Limb (tissue), 2 donors: ENCODE data around the gene PI4KA.

Source experiments
- DNase-seq, 2 donors: peaks; one replicate each; pipeline ENCODE4 v3.0.0-alpha.2; 2016; ENCODE audit errors: extremely low spot score in 2 of 2

The PI4KA gene

DNA sequence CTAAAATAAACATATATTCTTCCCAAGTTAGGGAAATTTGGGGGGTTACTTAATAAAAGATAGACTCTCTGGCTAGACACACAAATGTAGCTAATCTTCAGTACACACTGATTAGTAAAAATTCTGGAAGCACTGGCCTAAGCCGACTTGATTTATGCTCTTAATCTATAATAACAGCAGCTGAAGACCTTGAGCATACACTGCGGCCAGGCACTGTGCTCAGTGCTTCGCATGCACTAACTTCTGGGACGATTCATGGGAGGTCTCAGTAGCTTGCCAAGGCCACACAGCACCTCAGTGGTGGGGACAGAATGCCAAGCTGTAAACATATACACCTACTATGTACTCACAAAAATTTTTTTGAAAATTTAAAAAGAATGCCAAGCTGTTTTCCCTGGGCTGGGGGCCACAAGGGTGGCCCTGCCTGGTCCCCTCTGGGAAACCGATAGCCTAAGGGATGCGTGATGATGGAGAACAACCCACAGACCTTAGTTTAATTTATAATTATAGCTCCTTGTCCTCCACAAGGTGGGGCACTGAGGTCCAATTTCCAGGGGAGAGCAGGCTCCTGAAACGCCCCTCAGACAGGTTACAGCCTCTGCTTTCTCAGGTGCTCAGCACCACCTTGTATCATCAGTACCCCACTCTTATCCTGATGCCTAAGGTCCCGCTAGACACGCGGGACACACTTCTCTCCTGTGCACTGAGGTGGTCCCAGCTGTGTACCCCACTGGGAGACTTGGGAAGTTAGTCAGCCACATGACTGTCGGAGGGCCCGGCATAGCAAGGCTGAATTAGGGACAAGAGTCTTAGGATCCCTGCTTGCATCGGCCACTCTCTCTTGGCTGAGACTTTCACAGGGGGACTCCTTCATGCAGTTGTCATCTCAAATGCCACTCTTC is 64.6 kb downstream of the PI4KA start:
- no peak for DNase-seq

DNA sequence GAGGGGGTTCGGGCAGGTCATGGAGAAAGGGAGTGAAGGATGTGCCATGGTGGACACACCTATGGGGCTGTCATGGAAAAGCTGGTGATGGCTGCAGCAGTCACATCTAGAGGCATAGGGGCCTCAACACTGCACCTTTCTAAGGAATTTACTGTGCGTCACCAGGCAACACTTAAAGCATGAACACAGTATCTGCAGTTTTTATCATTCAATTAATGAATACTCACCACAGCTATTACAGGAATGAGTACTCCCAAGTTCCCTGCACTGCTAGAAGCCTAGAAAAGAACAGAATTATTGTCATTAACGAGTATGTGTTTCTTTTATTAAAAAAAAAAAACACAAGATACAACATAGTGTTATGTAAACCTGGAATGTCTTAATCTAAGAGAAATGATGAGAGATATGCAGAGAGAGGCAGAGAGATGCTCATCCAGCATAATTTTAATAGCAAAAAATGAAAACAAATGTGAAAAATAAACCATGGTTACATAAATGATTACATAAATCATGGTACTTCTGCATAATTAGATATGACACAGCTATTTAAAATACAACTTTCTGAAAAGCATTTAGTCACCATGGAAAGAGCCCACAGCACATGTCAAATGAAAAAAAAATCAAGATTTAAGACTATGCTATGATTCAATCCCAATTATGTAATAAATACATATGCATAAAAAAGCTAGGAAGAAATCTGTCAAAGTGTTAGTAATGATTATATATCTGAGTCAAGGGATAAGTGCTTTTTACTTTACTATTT is 65.5 kb downstream of the PI4KA start:
- DNase-seq, result no peak

DNA sequence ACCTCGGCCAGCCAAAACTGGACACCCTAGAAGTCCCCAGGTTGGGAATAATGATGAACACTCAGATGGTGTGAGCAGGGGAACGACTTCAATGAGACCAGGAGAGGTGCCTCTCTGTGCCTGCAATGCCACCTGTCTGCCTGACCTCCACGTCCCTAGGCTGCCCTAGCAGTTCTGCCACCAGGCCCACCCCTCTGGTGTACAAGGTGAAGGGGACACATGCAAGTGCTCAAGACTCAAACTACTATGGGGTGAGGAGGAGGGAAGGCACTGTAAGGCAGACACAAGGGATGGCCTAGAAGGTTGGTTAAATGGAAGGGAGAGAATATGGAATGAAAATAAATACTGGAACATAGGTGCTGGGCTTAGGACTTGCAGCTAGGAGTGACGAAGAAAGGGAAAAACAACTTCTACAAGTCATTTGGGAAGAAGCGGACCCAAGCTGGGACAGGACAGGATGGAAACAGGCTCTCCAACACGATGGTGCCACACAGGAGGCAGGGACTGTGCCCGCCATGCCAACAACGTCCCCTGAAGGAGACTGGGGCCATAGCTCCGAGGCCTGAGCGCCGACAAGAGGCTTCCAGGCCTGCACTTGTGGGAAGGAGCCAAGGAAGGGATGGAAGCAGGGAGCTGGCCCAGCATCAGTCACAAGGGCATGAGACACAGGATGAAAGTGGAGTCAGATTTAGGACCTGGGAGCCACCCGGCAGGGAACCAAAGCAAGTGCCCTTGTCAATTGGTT is 66.2 kb downstream of the PI4KA start:
- no peak for DNase-seq

DNA sequence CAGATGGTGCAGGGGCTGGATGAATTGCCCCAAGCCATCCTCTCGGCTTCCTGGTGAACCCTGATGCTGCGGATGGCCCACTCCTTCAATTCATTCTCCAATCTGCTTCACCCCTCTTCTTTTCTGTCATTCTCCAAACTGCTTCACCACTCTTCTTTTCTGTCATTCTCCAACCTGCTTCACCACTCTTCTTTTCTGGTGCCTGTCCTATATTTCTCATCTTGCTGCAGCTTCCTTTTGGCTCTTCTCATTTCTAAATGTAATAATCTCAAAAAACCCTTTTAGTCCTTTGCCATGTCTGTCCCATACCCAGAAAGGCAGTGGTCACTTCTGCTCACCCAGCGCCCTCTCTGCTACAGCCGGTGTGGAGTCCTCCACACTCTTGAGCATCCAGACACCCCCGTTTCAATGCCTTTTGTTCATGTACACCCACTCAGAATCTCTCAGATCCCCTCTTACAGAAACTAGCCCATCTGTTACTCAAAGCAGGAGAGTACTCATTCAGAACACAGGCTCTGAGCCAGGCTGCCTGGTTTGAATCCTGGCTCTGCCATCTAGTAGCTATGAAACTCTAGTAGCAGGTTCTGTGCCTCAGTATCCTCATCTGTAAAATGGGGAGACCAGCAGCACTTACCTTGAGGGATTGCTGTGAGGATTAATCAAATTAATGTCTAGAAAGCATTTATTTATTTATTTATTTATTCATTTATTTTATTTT is 69.8 kb downstream of the PI4KA start:
- no peak for DNase-seq

DNA sequence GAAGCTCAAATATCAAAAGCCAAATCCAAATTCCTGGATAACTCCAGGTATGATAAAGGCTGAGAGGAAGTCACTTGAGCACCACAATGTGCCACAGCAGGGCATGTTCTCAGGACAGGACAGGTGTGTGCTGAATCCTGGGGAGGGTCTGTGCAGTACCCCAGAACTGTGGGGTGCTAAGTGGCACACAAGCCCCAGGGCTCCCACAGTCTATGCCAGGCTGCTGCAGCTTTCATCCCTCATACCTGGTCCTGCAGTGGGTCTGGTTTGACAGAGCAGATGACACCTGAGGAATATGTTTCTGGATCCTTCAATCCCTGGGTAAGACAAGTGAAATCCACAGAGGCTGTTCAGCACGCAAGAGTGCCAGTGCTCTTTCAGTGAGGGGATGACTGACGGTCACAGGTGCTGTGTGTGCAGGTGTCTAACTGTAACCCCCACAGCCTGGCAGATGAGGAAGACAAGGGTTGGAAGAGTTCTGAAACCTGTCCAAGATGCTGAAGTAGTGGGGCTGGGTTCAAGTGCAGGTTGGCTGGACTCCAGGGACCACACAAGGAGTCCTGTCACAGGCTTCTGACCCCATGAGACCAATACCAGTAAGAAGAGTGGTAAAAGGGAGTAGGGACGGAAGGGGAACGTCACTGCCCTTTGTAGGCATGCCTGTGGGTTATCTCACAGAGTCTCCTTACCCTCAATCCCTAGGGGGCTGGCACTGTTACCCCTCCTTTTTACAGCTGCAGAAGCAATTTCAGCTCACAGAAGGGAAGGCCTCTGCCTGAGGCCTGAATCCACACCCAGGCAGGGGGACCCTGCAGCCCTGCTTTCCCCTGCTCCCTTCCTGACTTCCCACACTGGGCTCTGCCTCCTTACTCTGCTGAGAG is 70.6 kb downstream of the PI4KA start:
- DNase-seq, result no peak

DNA sequence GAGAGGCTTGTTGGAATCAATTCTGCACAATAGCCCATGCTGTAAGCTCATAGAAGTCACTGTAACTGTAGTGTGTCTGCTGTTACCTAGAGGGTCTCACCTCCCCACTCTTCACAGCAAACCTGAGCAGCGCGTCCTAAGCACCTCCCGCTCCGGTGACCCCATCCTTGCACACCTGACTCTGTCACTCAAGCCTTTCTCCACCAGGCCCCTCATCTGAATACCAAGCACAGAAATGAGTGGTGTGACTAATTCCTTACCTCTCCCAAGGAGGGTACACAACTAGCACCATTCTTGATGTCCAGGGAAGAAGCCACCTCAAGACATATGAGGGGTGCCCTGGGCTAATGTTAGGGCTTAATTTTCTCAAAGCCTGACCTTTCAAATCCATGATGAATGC is 71.4 kb downstream of the PI4KA start:
- DNase-seq, result no peak

DNA sequence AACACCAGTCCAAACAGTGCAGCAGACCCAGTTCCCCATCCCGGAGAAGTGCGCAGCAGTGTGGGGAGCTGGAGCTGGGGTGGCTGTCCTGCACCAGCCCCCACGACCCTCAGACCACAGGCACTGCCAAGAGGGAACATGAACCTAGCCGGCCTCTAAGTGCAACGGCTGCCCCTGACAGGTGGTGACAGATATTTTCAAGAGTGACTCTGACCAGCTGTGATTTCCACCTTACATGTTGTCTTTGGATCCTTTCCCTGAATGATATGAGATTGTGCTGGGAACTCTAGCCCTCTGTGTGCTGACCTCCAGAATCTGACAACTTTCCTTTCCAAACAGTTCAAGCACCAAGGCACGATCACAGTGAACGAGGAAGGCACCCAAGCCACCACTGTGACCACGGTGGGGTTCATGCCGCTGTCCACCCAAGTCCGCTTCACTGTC is 72.1 kb downstream of the PI4KA start:
- DNase-seq, result no peak

DNA sequence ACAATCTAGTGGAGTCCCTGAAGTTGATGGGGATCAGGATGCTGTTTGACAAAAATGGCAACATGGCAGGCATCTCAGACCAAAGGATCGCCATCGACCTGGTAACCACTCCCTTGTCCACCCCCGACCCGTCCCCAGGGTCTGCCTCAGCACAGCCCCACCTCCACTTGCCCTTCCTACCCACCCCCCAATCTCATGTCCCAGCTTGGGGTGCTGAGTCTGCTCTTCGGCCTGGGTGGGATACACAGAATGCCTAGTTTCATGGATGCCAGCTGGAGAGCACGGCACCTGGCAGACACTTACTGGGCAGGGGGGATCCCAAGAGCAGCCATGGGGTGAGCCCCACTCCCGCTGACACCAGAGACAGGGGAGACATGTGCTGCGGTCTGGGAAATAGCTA is 72.6 kb downstream of the PI4KA start:
- DNase-seq, result no peak

DNA sequence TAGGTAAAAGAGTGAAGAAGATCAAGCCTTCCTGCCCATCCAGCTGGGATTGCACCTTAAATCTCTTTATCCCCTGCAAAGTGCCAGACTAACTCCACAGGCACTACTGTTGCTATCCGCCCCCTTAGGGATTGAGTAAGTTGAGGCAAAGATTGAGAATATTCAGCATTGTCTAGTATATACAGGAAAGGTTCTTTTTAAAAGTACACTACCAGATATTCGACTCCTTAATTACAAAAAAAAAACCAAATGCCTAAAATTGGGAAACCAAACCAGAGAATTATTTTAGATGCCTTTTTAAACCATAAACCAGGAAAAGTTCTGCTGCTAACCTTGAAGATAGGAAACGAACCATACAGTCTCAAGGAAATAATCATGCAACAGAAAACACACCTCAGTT is 73.2 kb downstream of the PI4KA start:
- DNase-seq, result no peak

DNA sequence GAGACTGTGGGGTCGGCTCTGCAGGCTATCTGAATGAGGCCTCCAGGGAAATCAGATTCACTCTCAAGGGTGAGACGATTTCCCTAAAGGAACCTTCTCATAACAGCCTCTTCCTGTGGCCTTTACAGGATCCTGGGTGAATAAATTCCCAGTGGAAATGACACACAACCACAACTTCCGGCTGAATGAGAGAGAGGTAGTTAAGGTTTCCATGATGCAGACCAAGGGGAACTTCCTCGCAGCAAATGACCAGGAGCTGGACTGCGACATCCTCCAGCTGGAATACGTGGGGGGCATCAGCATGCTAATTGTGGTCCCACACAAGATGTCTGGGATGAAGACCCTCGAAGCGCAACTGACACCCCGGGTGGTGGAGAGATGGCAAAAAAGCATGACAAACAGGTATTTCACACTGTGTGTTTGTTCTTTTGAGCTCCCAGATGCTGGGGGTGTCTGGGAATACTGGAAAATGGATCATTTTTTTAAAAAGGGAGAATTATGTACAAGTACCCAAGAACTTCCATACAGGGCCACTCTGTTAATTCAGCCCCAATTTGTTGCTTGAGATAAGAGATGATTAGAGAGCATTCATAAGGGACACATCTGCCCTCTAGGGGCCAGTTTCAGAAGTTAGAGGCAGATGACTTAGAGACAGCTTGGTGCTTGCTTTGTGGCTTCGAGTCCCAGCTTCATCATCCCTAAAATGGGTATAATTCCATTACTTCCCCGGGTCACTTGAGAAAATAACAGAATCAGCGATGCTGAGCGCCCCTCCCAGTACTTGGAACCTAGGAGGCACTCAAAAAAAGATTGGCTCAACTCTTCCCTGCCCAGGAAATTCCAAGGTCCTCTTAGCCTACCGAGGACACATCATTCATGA is 74.5 kb downstream of the PI4KA start:
- DNase-seq, result no peak

DNA sequence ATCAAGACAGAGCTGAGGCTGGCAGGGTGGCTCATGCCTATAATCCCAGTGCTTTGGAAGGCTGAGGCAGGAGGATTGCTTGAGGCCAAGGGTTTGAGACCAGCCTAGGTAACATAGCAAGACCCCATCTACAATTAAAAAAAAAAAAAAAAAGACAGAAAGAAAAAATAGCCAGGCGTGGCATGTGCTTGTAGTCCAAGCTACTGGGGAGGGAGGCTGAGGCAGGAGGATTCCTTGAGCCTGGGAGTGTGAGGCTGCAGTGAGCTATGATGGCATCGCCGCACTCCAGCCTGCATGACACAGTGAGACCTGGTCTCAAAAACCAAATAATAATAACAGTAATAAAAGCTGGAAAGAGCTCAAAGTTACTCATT is 75.3 kb downstream of the PI4KA start:
- DNase-seq, result no peak

DNA sequence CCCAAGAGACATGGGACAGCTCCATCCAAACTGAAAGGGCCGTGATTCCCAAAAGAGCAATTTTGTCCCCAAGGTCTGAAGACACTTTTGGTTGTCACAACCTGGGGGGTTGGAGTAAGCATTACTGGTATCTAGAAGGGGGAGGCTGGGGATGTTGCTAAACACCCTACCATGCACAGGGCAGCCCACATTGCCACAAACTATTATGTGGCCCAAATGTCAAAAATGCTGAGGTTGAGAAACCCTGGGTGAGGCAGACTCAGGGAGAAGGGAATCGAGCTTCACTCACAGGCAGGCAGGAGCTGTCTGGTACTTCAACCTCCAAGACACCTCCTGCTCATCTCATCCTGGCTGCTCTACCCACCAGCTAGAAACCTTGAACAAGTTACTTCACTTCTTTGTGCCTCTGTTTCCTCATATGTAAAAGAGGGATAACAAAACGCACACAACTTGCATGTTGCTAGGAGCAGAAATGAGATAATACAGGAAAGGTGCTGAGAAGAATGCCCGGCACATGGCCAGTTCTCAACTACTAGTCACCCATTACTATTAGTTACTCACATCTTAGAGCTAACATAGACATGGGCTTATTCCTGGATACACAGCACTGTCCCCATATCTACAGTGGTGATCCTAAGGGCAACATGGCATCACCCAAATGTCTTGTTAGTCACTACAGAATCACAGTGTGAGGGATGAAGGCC is 75.9 kb downstream of the PI4KA start:
- no peak for DNase-seq

DNA sequence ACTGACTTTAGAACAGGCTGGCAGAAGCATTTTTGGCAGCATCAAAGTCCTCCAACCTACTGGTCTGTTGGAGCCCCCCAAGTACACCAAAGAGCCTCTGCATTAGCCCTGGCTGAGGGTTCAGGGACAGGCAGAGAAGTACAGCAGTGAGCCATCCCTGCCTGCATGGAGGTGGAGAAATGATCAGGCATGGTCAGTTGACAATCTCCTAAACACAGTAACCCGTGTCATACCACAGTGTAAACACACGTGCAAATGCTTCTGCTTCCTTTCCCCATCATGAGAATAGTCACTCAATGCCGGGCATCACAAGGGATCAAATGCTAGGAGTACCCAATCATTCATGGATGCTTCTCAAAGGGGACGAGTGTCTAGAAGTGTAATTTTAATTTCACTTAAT is 76.5 kb downstream of the PI4KA start:
- DNase-seq, result no peak

DNA sequence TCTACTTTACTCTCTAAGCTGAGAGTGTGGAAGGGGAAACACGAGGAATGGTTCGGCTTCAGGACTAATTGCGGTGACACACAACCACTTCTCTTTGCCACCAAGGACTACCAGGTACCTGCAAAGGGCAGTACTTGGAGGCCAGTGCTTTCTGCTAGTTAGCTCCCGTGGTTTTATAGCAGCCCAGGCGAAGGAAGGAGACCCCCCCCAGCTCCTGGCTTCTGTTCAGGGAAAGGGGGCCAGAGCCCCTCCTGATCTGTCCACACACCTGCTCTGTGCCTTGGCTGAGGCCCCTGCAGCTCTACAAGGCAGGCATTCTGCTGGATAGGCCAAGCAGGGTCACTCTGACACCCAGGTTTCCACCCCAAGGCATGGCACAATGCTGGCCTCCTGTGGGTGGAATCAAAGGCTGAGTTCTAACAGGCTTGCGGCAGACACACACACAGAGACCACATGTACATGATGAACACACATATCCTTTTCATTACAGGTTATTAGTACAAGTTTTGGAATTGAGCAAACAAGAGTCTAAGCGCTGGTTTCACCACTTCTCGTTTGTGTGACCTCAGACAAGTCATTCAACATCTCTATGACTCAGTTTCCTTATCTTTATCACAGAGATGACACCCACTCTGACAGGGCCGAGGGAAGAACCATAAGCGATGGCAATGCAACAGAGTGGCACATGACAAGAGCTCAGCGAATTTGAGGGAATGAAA is 77.2 kb downstream of the PI4KA start:
- DNase-seq, result no peak

DNA sequence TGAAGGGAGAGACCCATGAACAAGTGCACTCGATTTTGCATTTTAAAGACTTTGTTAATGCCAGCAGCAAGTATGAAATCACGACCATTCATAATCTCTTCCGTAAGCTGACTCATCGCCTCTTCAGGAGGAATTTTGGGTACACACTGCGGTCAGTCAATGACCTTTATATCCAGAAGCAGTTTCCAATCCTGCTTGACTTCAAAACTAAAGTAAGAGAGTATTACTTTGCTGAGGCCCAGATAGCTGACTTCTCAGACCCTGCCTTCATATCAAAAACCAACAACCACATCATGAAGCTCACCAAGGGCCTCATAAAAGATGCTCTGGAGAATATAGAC is 78.8 kb downstream of the PI4KA start:
- DNase-seq, result no peak

DNA sequence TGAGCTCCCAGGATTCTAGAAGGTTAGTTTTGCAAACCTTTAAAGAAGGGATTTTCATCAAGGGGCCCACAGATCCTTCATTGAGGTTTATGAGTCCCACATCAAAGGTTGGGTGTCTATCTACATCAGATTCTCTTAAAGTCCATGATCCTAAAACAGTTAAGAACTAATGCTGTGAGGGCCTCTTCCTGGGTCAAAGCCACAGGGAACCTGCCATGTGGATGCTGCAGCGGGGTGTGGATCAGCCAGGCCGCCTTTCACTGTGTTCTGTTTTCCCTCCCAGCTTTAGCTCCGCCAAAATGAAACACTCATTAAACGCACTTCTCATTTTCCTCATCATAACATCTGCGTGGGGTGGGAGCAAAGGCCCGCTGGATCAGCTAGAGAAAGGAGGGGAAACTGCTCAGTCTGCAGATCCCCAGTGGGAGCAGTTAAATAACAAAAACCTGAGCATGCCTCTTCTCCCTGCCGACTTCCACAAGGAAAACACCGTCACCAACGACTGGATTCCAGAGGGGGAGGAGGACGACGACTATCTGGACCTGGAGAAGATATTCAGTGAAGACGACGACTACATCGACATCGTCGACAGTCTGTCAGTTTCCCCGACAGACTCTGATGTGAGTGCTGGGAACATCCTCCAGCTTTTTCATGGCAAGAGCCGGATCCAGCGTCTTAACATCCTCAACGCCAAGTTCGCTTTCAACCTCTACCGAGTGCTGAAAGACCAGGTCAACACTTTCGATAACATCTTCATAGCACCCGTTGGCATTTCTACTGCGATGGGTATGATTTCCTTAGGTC is 79.4 kb downstream of the PI4KA start:
- DNase-seq, result no peak

DNA sequence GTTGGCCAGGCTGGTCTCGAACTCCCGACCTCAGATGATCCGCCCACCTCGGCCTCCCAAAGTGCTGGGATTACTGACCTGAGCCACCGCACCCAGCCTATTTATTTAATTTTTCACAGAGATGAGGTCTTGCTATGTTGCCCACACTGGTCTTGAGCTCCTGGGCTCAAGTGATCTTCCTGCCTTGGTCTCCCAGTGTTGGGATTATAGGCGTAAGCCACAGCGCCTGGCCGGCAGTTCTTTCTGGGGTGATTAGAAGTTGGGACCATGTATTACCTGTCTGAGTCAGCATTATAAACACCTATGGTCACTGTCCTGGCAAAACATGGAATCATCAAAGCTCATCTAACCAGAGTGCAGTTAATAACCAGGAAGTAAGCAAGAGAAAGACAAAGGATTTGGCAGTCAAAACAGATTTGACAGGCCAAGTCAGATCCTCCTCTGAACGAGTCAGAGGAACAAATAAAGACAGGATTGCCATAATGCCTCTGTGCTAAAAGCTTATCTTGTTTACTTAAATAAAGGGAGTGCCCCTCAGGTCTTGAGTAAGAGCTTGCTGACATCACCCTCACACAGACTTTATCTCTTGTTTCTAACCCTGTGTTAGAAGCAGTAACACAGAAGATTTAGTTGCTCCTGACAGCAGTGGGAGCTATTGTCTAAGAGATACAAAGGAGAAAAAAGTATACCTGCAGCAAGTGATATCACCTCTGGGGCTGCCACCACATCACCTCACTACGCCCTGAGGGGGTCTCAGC is 81.0 kb downstream of the PI4KA start:
- DNase-seq, result no peak
